ENCODE data around the gene HHEX. TPM values are rescaled to one million over a fixed set of nuclear protein-coding genes. Genes with fewer than 3 reads are reported as not detected.

HHEX gene
- total RNA-seq (2021; ENCODE audit: unreplicated experiment) (11.0 TPM), Bru-seq, nascent RNA (percentile 68 among the genes with signal in this experiment), BruChase-seq, experiment 1, labeled RNA remaining after a 6-hour chase (percentile 49 among the genes with signal in this experiment), BruChase-seq, experiment 2, labeled RNA remaining after a 2-hour chase (percentile 71 among the genes with signal in this experiment)
- 2.9 and 4.9 TPM in 2 replicates for polyA plus RNA-seq (2012)
- long read RNA-seq, transcript HHEX-201 (4 exons, 1,727 nt), result major isoform, 20 of 23 reads
- long read RNA-seq, partial matches to known transcripts, result 2 of 23 reads
- long read RNA-seq, other reads (novel, unspliced or antisense), result 0 of 23 reads

GRCh38 chr10:92689663-92690210 is at the start of gene HHEX:
HHEX (plus strand) TSS chr10:92689955; CDS start chr10:92689987, 32 bp downstream.
- peak; percentile 37 for DNase-seq (ENCODE audit: low read depth, low spot score)
- TF ChIP-seq CBX3 (IDR thresholded peaks at IDR 0.05; ENCODE audit: low read depth), result no peak
- no peak for TF ChIP-seq SRF (IDR thresholded peaks at IDR 0.05; ENCODE audit: low read depth)
- TF ChIP-seq ELF1 (IDR thresholded peaks at IDR 0.05; ENCODE audit: borderline replicate concordance, low read depth), result no peak
- TF ChIP-seq EZH2phosphoT487 (IDR thresholded peaks at IDR 0.05; ENCODE audit: borderline replicate concordance), result no peak
- no peak for TF ChIP-seq ZNF274 (IDR thresholded peaks at IDR 0.05; ENCODE audit: low read depth, low read length)
- TF ChIP-seq REST (IDR thresholded peaks at IDR 0.05; ENCODE audit: low read depth), result no peak
- no peak for TF ChIP-seq ZBTB33 (IDR thresholded peaks at IDR 0.05; ENCODE audit: extremely low read depth, insufficient replicate concordance, low read length)
- peak; percentile 68 for TF ChIP-seq POLR2A (IDR thresholded peaks at IDR 0.05; ENCODE audit: borderline replicate concordance, extremely low read depth, insufficient read depth, insufficient read length)
- TF ChIP-seq ZFX (IDR thresholded peaks at IDR 0.05), result peak; percentile 38; the same call in 1 of the 2 replicates
- no peak for TF ChIP-seq SIN3A (IDR thresholded peaks at IDR 0.05; ENCODE audit: low read depth)
- no peak for TF ChIP-seq EZH2 (IDR thresholded peaks at IDR 0.05)
- no peak for TF ChIP-seq FOSL1 (IDR thresholded peaks at IDR 0.05; ENCODE audit: low read depth)
- TF ChIP-seq RAD21 (IDR thresholded peaks at IDR 0.05; ENCODE audit: low read depth), result no peak
- TF ChIP-seq SP1 (IDR thresholded peaks at IDR 0.05; ENCODE audit: low read depth), result no peak
- no peak for TF ChIP-seq CEBPB (IDR thresholded peaks at IDR 0.05; ENCODE audit: low read depth)
- no peak for TF ChIP-seq MAX (IDR thresholded peaks at IDR 0.05)
- TF ChIP-seq TCF7L2 (IDR thresholded peaks at IDR 0.05; ENCODE audit: borderline replicate concordance, extremely low read depth, insufficient read depth, insufficient read length), result no peak
- peak; percentile 57 for TF ChIP-seq EGR1 (IDR thresholded peaks at IDR 0.05; ENCODE audit: low read depth)
- TF ChIP-seq CTCF (IDR thresholded peaks at IDR 0.05 in 2 of 3, conservative IDR thresholded peaks at IDR 0.05 in 1 of 3; ENCODE audit: borderline replicate concordance in 1 of 3, insufficient read depth in 1 of 3, low read depth in 2 of 3, low read length in 2 of 3), result no peak
- TF ChIP-seq JUND (IDR thresholded peaks at IDR 0.05), result no peak

More at GRCh38 chr10:92689663-92690210, at the start of gene HHEX:
- Histone ChIP-seq H4K20me1 (ENCODE audit: insufficient read depth) (no peaks in the 10 kb centered on the region), H2AFZ (ENCODE audit: low read depth, low read length, poor library complexity, severe bottlenecking) (no peak within 1 kb of the TSS), H3K4me3 (replicated peaks in 1 of 2; ENCODE audit: low read depth in 1 of 2, low read length in 2 of 2) (peak within 1 kb of the TSS; percentile 74 to 89), H3K27me3 (ENCODE audit: insufficient read depth, low read length) (no peaks in the 10 kb centered on the region), H3K9me3 (ENCODE audit: control insufficient read depth in 1 of 2, insufficient read depth in 1 of 2, low read depth in 1 of 2, low read length in 2 of 2) (no peaks in the 10 kb centered on the region), H3K9me2 (ENCODE audit: insufficient read depth) (no peaks in the 10 kb centered on the region), H3K27ac (ENCODE audit: low read depth, low read length) (peak within 1 kb of the TSS; percentile 78), H3K4me2 (ENCODE audit: low read length) (peak within 1 kb of the TSS; percentile 95), H3K79me2 (ENCODE audit: insufficient read depth, low read length) (peaks cover 12% of the 10 kb centered on the region; the same call in 1 of the 2 replicates), H3K4me1 (ENCODE audit: control insufficient read depth in 1 of 2, insufficient read depth in 2 of 2, low read length in 2 of 2) (peaks cover 0 to 16% of the 10 kb centered on the region in 2 experiments; a peak in 3 of 4 replicates), H3K36me3 (ENCODE audit: control insufficient read depth in 1 of 2, insufficient read depth in 2 of 2, low read length in 2 of 2) (peaks cover 0 to 7% of the 10 kb centered on the region in 2 experiments; a peak in 1 of 4 replicates), H3K9ac (ENCODE audit: low read length) (peak within 1 kb of the TSS; percentile 85)
- ATAC-seq, result peak; percentile 90
- no TSS peak for BruUV-seq (replicated peaks)
- RAD21 ChIA-PET (ENCODE audit: low non-redundant PET in 1 of 2, low total read pairs in 2 of 2, uncharacterized antibody in 2 of 2, unreplicated experiment in 2 of 2), result no interaction called here
- CTCF ChIA-PET, result no interaction called here
- intact Hi-C loops (cut with micrococcal nuclease), result no loop called here
- POLR2A ChIA-PET, result interaction anchor here (0.8 to 1.5 kb wide), 2 partner anchors 9 to 11 kb away, joined by 5 to 6 read pairs; no protein-coding TSS in a partner anchor
